AG04450 (cell line): ENCODE measurements around the gene BRF1. TPM values are rescaled to one million over a fixed set of nuclear protein-coding genes. Genes with fewer than 3 reads are reported as not detected.

ENCODE experiments used
- CTCF ChIA-PET: fragments of 300-600, 350-600 bp; formaldehyde crosslinking; extraction: SDS; loops from one replicate; lab custom pipeline; 2022; ENCODE audit warnings: antibody characterized with exemption, inconsistent platforms; lab: Charles Lee
- POLR2A ChIA-PET: fragments of 350-600 bp; formaldehyde crosslinking; extraction: SDS; loops from one replicate; lab custom pipeline; 2021; ENCODE audit warnings: antibody characterized with exemption, inconsistent platforms; lab: Yijun Ruan, JAX
- DNase-seq: peaks from one replicate; pipeline ENCODE4 v3.0.0-alpha.2; 2011; ENCODE audit warnings: low read depth, low spot score
- H3K27ac ChIP-seq: one replicate; pipeline ENCODE4 v1.5.1; 2012; ENCODE audit warnings: low read depth, low read length, control low read depth
- H3K27me3 ChIP-seq: one replicate; pipeline ENCODE4 v1.6.0; 2012; ENCODE audit warnings: low read length; ENCODE audit not compliant: control insufficient read depth, insufficient read depth
- H3K4me3 ChIP-seq: 2 replicates; pipeline ENCODE4 v1.5.1; 2011; ENCODE audit warnings: mild to moderate bottlenecking, low read depth, low read length, control low read depth
- H3K9me3 ChIP-seq: 2 replicates; pipeline ENCODE4 v1.5.1; 2012; ENCODE audit warnings: low read length; ENCODE audit not compliant: control insufficient read depth, insufficient read depth
- CTCF ChIP-seq: IDR thresholded peaks from 2 replicates; pipeline ENCODE4 v1.5.1; 2011; ENCODE audit warnings: low read depth, low read length, control low read depth, inconsistent platforms
- polyA plus RNA-seq: library from polyadenylated mRNA; depleted of rRNA; stranded (reverse); fragments of >200 nt; gene quantifications from 2 replicates; pipeline ENCODE4 v1.2.3, GENCODE V29; 2011

BRF1 gene
- polyA plus RNA-seq, 1 experiment, result 6.3 TPM

- Histone ChIP-seq H3K27ac (no peak overlapping the region), H3K4me3 (no peak overlapping the region), H3K27me3 (no peaks in the 10 kb centered on the region), H3K9me3 (peaks cover 3% of the 10 kb centered on the region)
- ChIA-PET POLR2A (no interaction called here), CTCF (interaction anchor here (1.0 kb wide), 1 partner anchor 24 kb away, joined by 3 read pairs; no protein-coding TSS in a partner anchor)
- DNase-seq, result no peak
- TF ChIP-seq CTCF, result no peak
Observed at GRCh38 chr14:105227346-105227745, 73.5 kb downstream of the BRF1 start.

GRCh38 chr14:105226198-105226597, 74.6 kb downstream of the BRF1 start:
- POLR2A ChIA-PET, result interaction anchor here (0.6 kb wide), 1 partner anchor 118 kb away, joined by 10 read pairs; no protein-coding TSS in a partner anchor
- CTCF ChIA-PET, result no interaction called here
- H3K4me3 ChIP-seq, result no peak overlapping the region

GRCh38 chr14:105224845-105225570, 75.8 kb downstream of the BRF1 start:
- DNase-seq, result no peak
- CTCF ChIA-PET, result no interaction called here
- Histone ChIP-seq H3K27ac (no peak overlapping the region), H3K4me3 (no peak overlapping the region), H3K27me3 (no peaks in the 10 kb centered on the region), H3K9me3 (no peaks in the 10 kb centered on the region; the same call in 1 of the 2 replicates)
- TF ChIP-seq CTCF, result no peak
- POLR2A ChIA-PET, result no interaction called here

More at GRCh38 chr14:105226198-105226597, 74.6 kb downstream of the BRF1 start:
- DNase-seq, result no peak
- Histone ChIP-seq H3K27ac (no peak overlapping the region), H3K9me3 (no peaks in the 10 kb centered on the region; the same call in 1 of the 2 replicates), H3K27me3 (no peaks in the 10 kb centered on the region)
- TF ChIP-seq CTCF, result no peak

GRCh38 chr14:105223770-105224544, 76.8 kb downstream of the BRF1 start:
- POLR2A ChIA-PET, result interaction anchor here (0.6 kb wide), 1 partner anchor 25 kb away, joined by 3 read pairs; no protein-coding TSS in a partner anchor
- CTCF ChIA-PET, result no interaction called here
- Histone ChIP-seq H3K9me3 (no peaks in the 10 kb centered on the region; the same call in 1 of the 2 replicates), H3K27ac (no peak overlapping the region), H3K4me3 (no peak overlapping the region), H3K27me3 (no peaks in the 10 kb centered on the region)
- TF ChIP-seq CTCF, result no peak
- DNase-seq, result no peak
